CD14-positive monocyte (primary cell): ENCODE results near the gene MADD. TPM values are rescaled to one million over a fixed set of nuclear protein-coding genes. Genes with fewer than 3 reads are reported as not detected.

Source experiments
- DNase-seq, 3 donors: peaks; one replicate each; pipeline ENCODE4 v3.0.0-alpha.2; 2011 to 2022
- H2AFZ ChIP-seq: 2 replicates; pipeline ENCODE4 v1.6.0; 2012; ENCODE audit warnings: mild to moderate bottlenecking, low read depth, low read length, inconsistent platforms; ENCODE audit not compliant: insufficient read depth, poor library complexity, severe bottlenecking
- H3K27ac ChIP-seq, 2 donors: 1 replicate in 1 of 2; 2 replicates in 1 of 2; pipeline ENCODE4 v1.5.1; 2012 to 2013; ENCODE audit warnings: low read length in 2 of 2, control low read depth in 1 of 2, inconsistent platforms in 1 of 2, low read depth in 1 of 2, mild to moderate bottlenecking in 1 of 2
- H3K27me3 ChIP-seq, 2 donors: one replicate each; pipeline versions ENCODE4 v1.6.0 to v1.6.1; 2011 to 2013; ENCODE audit warnings: low read length in 2 of 2; ENCODE audit not compliant: control insufficient read depth in 2 of 2, insufficient read depth in 2 of 2
- H3K36me3 ChIP-seq, 2 donors: replicated peaks in 1 of 2; 1 replicate in 1 of 2; 2 replicates in 1 of 2; pipeline versions ENCODE4 v1.5.1 to v1.6.1; 2012 to 2013; ENCODE audit warnings: low read length in 2 of 2, control low read depth in 1 of 2, inconsistent platforms in 1 of 2, mild to moderate bottlenecking in 1 of 2; ENCODE audit not compliant: insufficient read depth in 2 of 2, control insufficient read depth in 1 of 2
- H3K4me1 ChIP-seq, 2 donors: 1 replicate in 1 of 2; 2 replicates in 1 of 2; pipeline versions ENCODE4 v1.5.1 to v1.6.1; 2012 to 2013; ENCODE audit warnings: low read length in 2 of 2, control low read depth in 1 of 2, inconsistent platforms in 1 of 2, mild to moderate bottlenecking in 1 of 2, moderate library complexity in 1 of 2; ENCODE audit not compliant: insufficient read depth in 2 of 2, control insufficient read depth in 1 of 2
- H3K4me2 ChIP-seq: replicated peaks from 2 replicates; pipeline ENCODE3; 2012; ENCODE audit warnings: low read length, moderate library complexity, mild to moderate bottlenecking; ENCODE audit not compliant: poor library complexity, severe bottlenecking; ENCODE audit errors: extremely low read depth
- H3K4me3 ChIP-seq, 3 experiments: fragments of 200-600 bp in 1 of 3; sonication (generic) in 1 of 3; replicated peaks in 1 of 3; 1 replicate in 2 of 3; 2 replicates in 1 of 3; pipeline ENCODE4 v1.5.1; 2011 to 2013; ENCODE audit warnings: low read length in 3 of 3, mild to moderate bottlenecking in 3 of 3, control low read depth in 2 of 3, low read depth in 2 of 3, inconsistent platforms in 1 of 3, moderate library complexity in 1 of 3
- H3K79me2 ChIP-seq: 2 replicates; pipeline ENCODE4 v1.6.0; 2012; ENCODE audit warnings: mild to moderate bottlenecking, control low read depth, inconsistent platforms, low read length, moderate library complexity; ENCODE audit not compliant: insufficient read depth
- H3K9ac ChIP-seq: 2 replicates; pipeline ENCODE4 v1.6.0; 2017; ENCODE audit warnings: low read length, mild to moderate bottlenecking; ENCODE audit not compliant: insufficient read depth, poor library complexity, severe bottlenecking
- H3K9me3 ChIP-seq, 2 donors: replicated peaks in 1 of 2; 1 replicate in 1 of 2; 2 replicates in 1 of 2; pipeline versions ENCODE4 v1.5.1 to v1.6.1; 2012 to 2013; ENCODE audit warnings: low read length in 2 of 2, control low read depth in 1 of 2; ENCODE audit not compliant: control insufficient read depth in 1 of 2, insufficient read depth in 1 of 2
- H4K20me1 ChIP-seq: 2 replicates; pipeline ENCODE4 v1.6.0; 2012; ENCODE audit warnings: mild to moderate bottlenecking, low read length, control low read depth, moderate library complexity; ENCODE audit not compliant: insufficient read depth
- H3K27ac Mint-ChIP-seq, 7 donors: one replicate each; pipeline ENCODE4 v1.8.0; 2020; ENCODE audit warnings: mild to moderate bottlenecking in 7 of 7, mixed read lengths in 7 of 7, moderate library complexity in 6 of 7, inconsistent platforms in 2 of 7
- H3K27me3 Mint-ChIP-seq, 3 donors: one replicate each; pipeline ENCODE4 v1.8.0; 2021 to 2022; ENCODE audit warnings: low read depth in 3 of 3, mild to moderate bottlenecking in 3 of 3, mixed read lengths in 3 of 3, moderate library complexity in 3 of 3, inconsistent platforms in 1 of 3
- H3K36me3 Mint-ChIP-seq, 2 donors: one replicate each; pipeline ENCODE4 v1.8.0; 2020; ENCODE audit warnings: mixed read lengths in 2 of 2, inconsistent platforms in 1 of 2, mild to moderate bottlenecking in 1 of 2
- H3K4me1 Mint-ChIP-seq: one replicate; pipeline ENCODE4 v1.8.0; 2020; ENCODE audit warnings: mild to moderate bottlenecking, mixed read lengths
- H3K4me3 Mint-ChIP-seq, 2 donors: one replicate each; pipeline ENCODE4 v1.8.0; 2020; ENCODE audit warnings: mild to moderate bottlenecking in 2 of 2, mixed read lengths in 2 of 2, moderate library complexity in 1 of 2
- H3K9me3 Mint-ChIP-seq, 7 donors: one replicate each; pipeline ENCODE4 v1.8.0; 2020 to 2022; ENCODE audit warnings: mixed read lengths in 7 of 7, mild to moderate bottlenecking in 6 of 7, moderate library complexity in 6 of 7, inconsistent platforms in 2 of 7
- WGBS: methylation state at CpG from one replicate; pipeline ENCODE4 v1.1.5; 2013; ENCODE audit warnings: missing lambda C conversion rate; ENCODE audit not compliant: insufficient coverage; 5-methylcytosine and 5-hydroxymethylcytosine counted together
- intact Hi-C, 2 donors: fragments of 100-400 bp; cut with micrococcal nuclease; formaldehyde crosslinking; loops; one replicate each; pipeline versions ENCODE4 v1.15.0 to v1.15.1; 2023
- polyA plus RNA-seq, 3 donors: library from polyadenylated mRNA; depleted of rRNA in 1 of 3; unstranded in 2 of 3; stranded (reverse) in 1 of 3; fragments of 300-500 nt in 2 of 3; fragments of >200 nt in 1 of 3; fragmentation: Illumina TruSeq in 2 of 3; gene quantifications; 1 replicate in 2 of 3; 2 replicates in 1 of 3; pipeline ENCODE4 v1.2.3, GENCODE V29; 2012 to 2021
- TF ChIP-seq, protein P1 (sequence below): fragments of 200-600 bp; IDR thresholded peaks from one replicate; pipeline ENCODE4 v1.8.0; 2022; ENCODE audit warnings: antibody characterized with exemption, mild to moderate bottlenecking

The MADD gene
- polyA plus RNA-seq, 3 donors = 6.4 to 58.1 (median 12.2) TPM

DNA sequence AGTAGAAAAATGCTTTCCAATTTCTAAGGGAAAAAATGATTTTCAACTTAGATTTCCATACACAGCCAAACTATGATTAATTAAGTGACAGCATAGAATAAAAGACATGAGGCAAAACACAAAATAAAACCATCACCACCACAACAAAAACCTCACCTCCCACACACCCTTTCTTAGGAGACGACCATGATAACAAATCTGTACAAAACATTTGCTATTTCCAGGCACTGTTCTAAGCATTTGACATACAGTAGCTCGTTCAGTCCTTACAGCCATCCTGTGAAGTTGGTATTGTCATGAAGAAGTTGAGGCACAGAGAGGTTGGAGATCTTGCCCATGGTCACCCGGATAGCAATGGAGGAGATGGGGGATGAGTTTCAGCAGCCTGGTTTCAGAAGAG, 99.7 kb downstream of the MADD start:
- Histone ChIP-seq H2AFZ (no peak overlapping the region), H3K36me3 (peaks cover 83 to 100% of the 10 kb centered on the region in 2 donors), H3K9me3 (no peaks in the 10 kb centered on the region), H3K4me1 (peaks cover 62 to 72% of the 10 kb centered on the region in 2 donors), H4K20me1 (peaks cover 100% of the 10 kb centered on the region), H3K9ac (no peak overlapping the region), H3K27ac (peak overlapping the region in 1 of 2 donors; percentile 73), H3K79me2 (peaks cover 100% of the 10 kb centered on the region), H3K27me3 (no peaks in the 10 kb centered on the region), H3K4me2 (peak overlapping the region; percentile 15), H3K4me3 (peak overlapping the region in 1 of 3 experiments; percentile 14)
- no CpG with 5 or more reads among the region's 3 CpGs for WGBS
- peak overlapping the region; percentile 8 to 91 (median 55) for H3K27ac Mint-ChIP-seq
- peaks cover 0 to 4% (median 3%) of the 10 kb centered on the region in 3 donors for H3K27me3 Mint-ChIP-seq
- H3K4me3 Mint-ChIP-seq = peak overlapping the region in 1 of 2 donors; percentile 21
- intact Hi-C loops = loop anchor here in 1 of 2 donors (10.0 kb wide), 1 partner anchor 95 kb away; the partner anchor contains the start of gene MADD
- no peak for DNase-seq
- H3K36me3 Mint-ChIP-seq = peaks cover 75 to 97% of the 10 kb centered on the region in 2 donors
- peaks cover 75% of the 10 kb centered on the region for H3K4me1 Mint-ChIP-seq
- TF ChIP-seq, protein P1, sequence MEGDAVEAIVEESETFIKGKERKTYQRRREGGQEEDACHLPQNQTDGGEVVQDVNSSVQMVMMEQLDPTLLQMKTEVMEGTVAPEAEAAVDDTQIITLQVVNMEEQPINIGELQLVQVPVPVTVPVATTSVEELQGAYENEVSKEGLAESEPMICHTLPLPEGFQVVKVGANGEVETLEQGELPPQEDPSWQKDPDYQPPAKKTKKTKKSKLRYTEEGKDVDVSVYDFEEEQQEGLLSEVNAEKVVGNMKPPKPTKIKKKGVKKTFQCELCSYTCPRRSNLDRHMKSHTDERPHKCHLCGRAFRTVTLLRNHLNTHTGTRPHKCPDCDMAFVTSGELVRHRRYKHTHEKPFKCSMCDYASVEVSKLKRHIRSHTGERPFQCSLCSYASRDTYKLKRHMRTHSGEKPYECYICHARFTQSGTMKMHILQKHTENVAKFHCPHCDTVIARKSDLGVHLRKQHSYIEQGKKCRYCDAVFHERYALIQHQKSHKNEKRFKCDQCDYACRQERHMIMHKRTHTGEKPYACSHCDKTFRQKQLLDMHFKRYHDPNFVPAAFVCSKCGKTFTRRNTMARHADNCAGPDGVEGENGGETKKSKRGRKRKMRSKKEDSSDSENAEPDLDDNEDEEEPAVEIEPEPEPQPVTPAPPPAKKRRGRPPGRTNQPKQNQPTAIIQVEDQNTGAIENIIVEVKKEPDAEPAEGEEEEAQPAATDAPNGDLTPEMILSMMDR = no peak
- H3K9me3 Mint-ChIP-seq = no peaks in the 10 kb centered on the region

DNA sequence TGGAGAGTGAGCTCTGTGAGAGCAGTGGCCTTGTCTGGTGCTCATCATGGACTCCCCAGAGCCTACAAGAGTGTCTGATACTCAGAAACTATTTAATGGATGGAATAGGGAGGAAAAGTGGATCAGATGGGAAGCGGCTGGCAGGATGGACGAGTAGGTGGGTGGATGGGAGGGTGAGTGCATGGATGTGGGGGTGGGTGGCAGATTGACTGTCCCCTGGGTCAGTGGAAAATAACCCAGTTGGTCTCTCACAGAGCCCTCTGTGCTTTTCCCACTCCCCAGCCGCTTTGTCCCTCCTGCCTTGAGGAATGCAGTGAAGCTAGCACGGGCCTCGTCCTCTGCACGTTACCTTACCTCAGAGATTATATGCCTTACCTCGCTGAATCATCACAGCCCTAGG, 102.5 kb downstream of the MADD start:
- 85% methylated on average over 2 of the region's 7 CpGs for WGBS
- peaks cover 69 to 97% of the 10 kb centered on the region in 2 donors for H3K36me3 Mint-ChIP-seq
- H3K4me3 ChIP-seq = no peak overlapping the region
- peaks cover 50 to 69% of the 10 kb centered on the region in 2 donors for H3K4me1 ChIP-seq
- H3K79me2 ChIP-seq = peaks cover 100% of the 10 kb centered on the region
- peak overlapping the region in 6 of 7 donors; percentile 40 to 87 (median 71) for H3K27ac Mint-ChIP-seq
- H3K4me3 Mint-ChIP-seq = no peak overlapping the region
- H3K9me3 Mint-ChIP-seq = no peaks in the 10 kb centered on the region
- peaks cover 93% of the 10 kb centered on the region for H4K20me1 ChIP-seq
- H3K9me3 ChIP-seq = no peaks in the 10 kb centered on the region
- H3K27me3 ChIP-seq = no peaks in the 10 kb centered on the region
- peaks cover 75 to 94% of the 10 kb centered on the region in 2 donors for H3K36me3 ChIP-seq
- peaks cover 70% of the 10 kb centered on the region for H3K4me1 Mint-ChIP-seq
- intact Hi-C loops = no loop called here
- no peak overlapping the region for H3K9ac ChIP-seq
- H3K27me3 Mint-ChIP-seq = peaks cover 0 to 4% (median 2%) of the 10 kb centered on the region in 3 donors
- H3K27ac ChIP-seq = peak overlapping the region in 1 of 2 donors; percentile 66
- TF ChIP-seq, protein P1 = no peak
- no peak overlapping the region for H2AFZ ChIP-seq
- H3K4me2 ChIP-seq = peak overlapping the region; percentile 8
- DNase-seq = no peak
